Body of pancreas (tissue), 4 donors: Measurements from ENCODE around the gene RNF212B.

Experiments
- CTCF ChIP-seq, 7 experiments: fragments of 450-650 bp in 4 of 7; fragments of 200-600 bp in 3 of 7; sonication (generic) in 3 of 7; IDR thresholded peaks; one replicate each; pipeline ENCODE4 v1.5.1; 2016 to 2019; ENCODE audit warnings: antibody characterized with exemption in 7 of 7
- POLR2A ChIP-seq, 3 donors: fragments of 450-650 bp; IDR thresholded peaks; one replicate each; pipeline ENCODE4 v1.6.1; 2016; ENCODE audit warnings: antibody characterized with exemption in 3 of 3, mild to moderate bottlenecking in 2 of 3

DNA sequence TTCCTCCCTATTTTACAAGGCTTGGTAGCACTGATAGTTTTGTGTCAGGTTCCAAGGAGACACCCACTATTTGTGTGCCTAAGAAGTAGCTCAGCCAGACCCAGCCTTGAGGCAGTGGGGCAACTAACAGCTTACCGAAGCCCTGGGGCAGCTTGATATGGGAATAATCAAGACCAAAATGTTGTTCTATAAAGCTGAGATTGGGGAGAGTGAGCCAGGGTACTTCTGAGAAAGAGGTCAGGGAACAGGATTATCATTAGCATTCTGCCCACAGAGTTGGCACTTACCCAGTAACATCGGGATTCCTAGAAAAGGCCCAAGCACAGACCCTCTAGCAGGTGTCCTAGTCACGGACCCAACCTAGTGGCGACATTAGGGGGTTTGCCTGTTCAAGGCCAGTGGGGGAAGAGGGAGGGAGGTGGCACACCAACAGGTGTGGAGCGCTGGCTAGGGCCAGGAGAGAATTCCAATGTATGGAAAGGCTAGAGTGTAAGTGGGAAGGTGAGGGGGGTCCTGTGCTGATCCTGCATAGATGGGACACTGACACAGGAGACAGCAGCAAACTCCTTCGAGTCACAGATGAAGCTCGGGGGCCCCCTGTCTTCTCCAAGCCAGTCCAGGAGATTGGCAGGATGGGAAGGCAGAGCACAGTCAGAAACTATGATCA is 60.0 kb downstream of the RNF212B start:
- no peak for TF ChIP-seq CTCF (IDR thresholded peaks at IDR 0.05)
- TF ChIP-seq POLR2A (IDR thresholded peaks at IDR 0.05), result no peak
